ENCODE measurements around the gene SOX11. TPM values are rescaled to one million over a fixed set of nuclear protein-coding genes. Genes with fewer than 3 reads are reported as not detected.

The SOX11 gene
- polyA plus RNA-seq, 1 donor (not counting 4 experiments of a cell fraction or from before 2014, with no cell fraction given) = not detected

DNA sequence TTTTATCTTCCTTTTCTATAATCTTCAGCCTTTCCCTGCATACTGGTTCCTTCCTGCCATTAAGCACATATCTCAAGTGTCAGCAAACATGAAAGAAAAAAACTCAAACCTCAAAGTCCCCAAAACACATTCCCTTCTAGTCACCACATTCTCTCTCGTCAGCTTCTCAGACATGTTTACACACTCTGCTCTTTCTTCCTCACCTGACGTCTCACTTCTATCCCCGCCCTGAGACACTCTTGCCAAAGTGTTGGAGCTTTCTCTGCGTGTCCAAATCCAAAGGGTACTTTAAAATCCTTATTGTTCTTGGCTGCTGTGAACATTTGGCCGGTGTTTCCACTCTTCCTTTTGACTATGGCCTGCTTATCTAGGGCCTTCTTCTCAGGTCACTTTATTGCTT lies 47.9 kb downstream of the SOX11 start:
- no peak overlapping the region for H3K4me2 ChIP-seq (ENCODE audit: control insufficient read depth, extremely low read depth, insufficient read depth, low read depth, low read length)
- H3K79me2 ChIP-seq (ENCODE audit: control insufficient read depth, insufficient read depth, low read length) = no peaks in the 10 kb centered on the region
- no peak for DNase-seq (ENCODE audit: low read depth, low spot score)
- H3K9me3 ChIP-seq (ENCODE audit: control insufficient read depth, low read depth, low read length) = peaks cover 6% of the 10 kb centered on the region
- FAIRE-seq = no peak
- no peaks in the 10 kb centered on the region for H3K27me3 ChIP-seq (ENCODE audit: control insufficient read depth, extremely low read depth, insufficient read depth, low read length)
- dilution Hi-C loops (cut with MboI; ENCODE audit: extremely low pct_ligation_motif_present, low sequenced_read_pairs) = no loop called here
- H3K9ac ChIP-seq (ENCODE audit: control insufficient read depth, extremely low read depth, insufficient read depth, low read length) = no peak overlapping the region
- H3K27ac ChIP-seq (ENCODE audit: control insufficient read depth, insufficient read depth, low read length) = no peak overlapping the region
- no peaks in the 10 kb centered on the region for H4K20me1 ChIP-seq (ENCODE audit: control insufficient read depth, extremely low read depth, insufficient read depth, low read length)
- TF ChIP-seq, protein P1, sequence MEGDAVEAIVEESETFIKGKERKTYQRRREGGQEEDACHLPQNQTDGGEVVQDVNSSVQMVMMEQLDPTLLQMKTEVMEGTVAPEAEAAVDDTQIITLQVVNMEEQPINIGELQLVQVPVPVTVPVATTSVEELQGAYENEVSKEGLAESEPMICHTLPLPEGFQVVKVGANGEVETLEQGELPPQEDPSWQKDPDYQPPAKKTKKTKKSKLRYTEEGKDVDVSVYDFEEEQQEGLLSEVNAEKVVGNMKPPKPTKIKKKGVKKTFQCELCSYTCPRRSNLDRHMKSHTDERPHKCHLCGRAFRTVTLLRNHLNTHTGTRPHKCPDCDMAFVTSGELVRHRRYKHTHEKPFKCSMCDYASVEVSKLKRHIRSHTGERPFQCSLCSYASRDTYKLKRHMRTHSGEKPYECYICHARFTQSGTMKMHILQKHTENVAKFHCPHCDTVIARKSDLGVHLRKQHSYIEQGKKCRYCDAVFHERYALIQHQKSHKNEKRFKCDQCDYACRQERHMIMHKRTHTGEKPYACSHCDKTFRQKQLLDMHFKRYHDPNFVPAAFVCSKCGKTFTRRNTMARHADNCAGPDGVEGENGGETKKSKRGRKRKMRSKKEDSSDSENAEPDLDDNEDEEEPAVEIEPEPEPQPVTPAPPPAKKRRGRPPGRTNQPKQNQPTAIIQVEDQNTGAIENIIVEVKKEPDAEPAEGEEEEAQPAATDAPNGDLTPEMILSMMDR (optimal IDR thresholded peaks at IDR 0.05 in 1 of 3, IDR thresholded peaks at IDR 0.05 in 1 of 3, conservative IDR thresholded peaks at IDR 0.05 in 1 of 3; ENCODE audit: extremely low read depth in 1 of 3, insufficient read depth in 2 of 3, low read length in 3 of 3) = no peak
- TF ChIP-seq EZH2 (IDR thresholded peaks at IDR 0.05; ENCODE audit: low read length) = no peak
- H3K36me3 ChIP-seq (ENCODE audit: control insufficient read depth in 2 of 2, extremely low read depth in 1 of 2, insufficient read depth in 2 of 2, low read length in 2 of 2) = no peaks in the 10 kb centered on the region
- no peaks in the 10 kb centered on the region for H3K4me1 ChIP-seq (ENCODE audit: control insufficient read depth, extremely low read depth, insufficient read depth, low read length)
- H3K4me3 ChIP-seq (ENCODE audit: control insufficient read depth in 2 of 3, extremely low read depth in 1 of 3, insufficient read depth in 2 of 3, low read depth in 1 of 3, low read length in 3 of 3) = no peak overlapping the region
- H3K9me1 ChIP-seq (ENCODE audit: control insufficient read depth, extremely low read depth, insufficient read depth, low read length) = no peaks in the 10 kb centered on the region
- H2AFZ ChIP-seq (ENCODE audit: control insufficient read depth, low read length) = no peak overlapping the region

DNA sequence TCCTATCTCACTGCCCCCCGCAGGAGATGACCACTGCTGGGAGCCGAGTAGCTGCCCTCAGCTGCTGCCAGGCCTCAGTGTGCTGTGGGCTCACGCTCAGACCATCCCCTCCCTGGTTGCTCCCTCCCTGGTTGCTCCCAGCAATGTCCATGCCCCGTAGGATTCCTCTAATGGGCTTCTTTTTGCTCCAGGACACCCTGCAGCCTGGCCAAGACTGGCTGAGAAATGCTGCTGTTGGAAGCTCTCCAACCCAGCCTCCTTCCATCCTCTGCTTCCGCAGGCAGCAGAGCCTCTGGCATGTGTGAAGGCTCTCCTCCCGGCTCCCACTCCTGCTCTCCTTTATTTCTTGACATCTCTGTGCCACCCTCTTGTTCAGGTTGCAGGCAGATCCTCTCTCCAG lies 48.6 kb downstream of the SOX11 start:
- H3K27ac ChIP-seq (ENCODE audit: control insufficient read depth, insufficient read depth, low read length) = no peak overlapping the region
- dilution Hi-C loops (cut with MboI; ENCODE audit: extremely low pct_ligation_motif_present, low sequenced_read_pairs) = no loop called here
- no peaks in the 10 kb centered on the region for H3K36me3 ChIP-seq (ENCODE audit: control insufficient read depth in 2 of 2, extremely low read depth in 1 of 2, insufficient read depth in 2 of 2, low read length in 2 of 2)
- H3K4me3 ChIP-seq (ENCODE audit: control insufficient read depth in 2 of 3, extremely low read depth in 1 of 3, insufficient read depth in 2 of 3, low read depth in 1 of 3, low read length in 3 of 3) = no peak overlapping the region
- FAIRE-seq (no peak), DNase-seq (ENCODE audit: low read depth, low spot score) (no peak)
- H3K9ac ChIP-seq (ENCODE audit: control insufficient read depth, extremely low read depth, insufficient read depth, low read length) = no peak overlapping the region
- no peaks in the 10 kb centered on the region for H3K9me1 ChIP-seq (ENCODE audit: control insufficient read depth, extremely low read depth, insufficient read depth, low read length)
- peaks cover 3% of the 10 kb centered on the region for H3K9me3 ChIP-seq (ENCODE audit: control insufficient read depth, low read depth, low read length)
- no peak overlapping the region for H2AFZ ChIP-seq (ENCODE audit: control insufficient read depth, low read length)
- no peaks in the 10 kb centered on the region for H3K4me1 ChIP-seq (ENCODE audit: control insufficient read depth, extremely low read depth, insufficient read depth, low read length)
- no peak overlapping the region for H3K4me2 ChIP-seq (ENCODE audit: control insufficient read depth, extremely low read depth, insufficient read depth, low read depth, low read length)
- H3K27me3 ChIP-seq (ENCODE audit: control insufficient read depth, extremely low read depth, insufficient read depth, low read length) = no peaks in the 10 kb centered on the region
- no peak for TF ChIP-seq EZH2 (IDR thresholded peaks at IDR 0.05; ENCODE audit: low read length)
- TF ChIP-seq, protein P1 (optimal IDR thresholded peaks at IDR 0.05 in 1 of 3, IDR thresholded peaks at IDR 0.05 in 1 of 3, conservative IDR thresholded peaks at IDR 0.05 in 1 of 3; ENCODE audit: extremely low read depth in 1 of 3, insufficient read depth in 2 of 3, low read length in 3 of 3) = no peak
- no peaks in the 10 kb centered on the region for H3K79me2 ChIP-seq (ENCODE audit: control insufficient read depth, insufficient read depth, low read length)
- no peaks in the 10 kb centered on the region for H4K20me1 ChIP-seq (ENCODE audit: control insufficient read depth, extremely low read depth, insufficient read depth, low read length)

Measured in keratinocyte (primary cell).